ENCODE results near the gene CXXC1. TPM values are rescaled to one million over a fixed set of nuclear protein-coding genes. Genes with fewer than 3 reads are reported as not detected.

CXXC1 gene
- total and polyA plus RNA-seq, 2 of the 8 experiments (the other 6 are each of a cell fraction or from before 2014, with no cell fraction given) = 73.3 to 136 TPM

DNA sequence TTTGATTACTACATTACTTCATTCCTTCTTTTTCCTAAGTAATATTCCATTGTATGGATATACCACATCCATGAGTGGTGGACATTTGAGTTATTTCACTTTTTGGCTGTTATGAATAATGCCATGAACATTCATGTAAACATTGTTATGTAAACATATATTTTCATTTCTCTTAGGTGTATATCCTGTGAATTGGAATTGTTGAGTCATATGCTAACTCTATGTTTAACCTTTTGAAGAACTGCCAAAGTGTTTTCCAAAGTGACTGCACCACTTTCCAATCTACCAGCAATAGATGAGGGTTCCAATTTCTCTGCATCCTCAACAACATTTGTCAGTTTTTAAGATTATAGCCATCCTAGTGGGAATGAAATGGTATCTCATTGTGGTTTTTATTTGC lies 42.7 kb upstream of the CXXC1 start:
- FAIRE-seq = no peak

More for the DNA sequence above, 42.7 kb upstream of the CXXC1 start:
- H3K9me3 ChIP-seq (ENCODE audit: insufficient read depth in 2 of 2, low read depth in 1 of 2, low read length in 1 of 2) = no peaks in the 10 kb centered on the region
- no peak overlapping the region for H4K91ac ChIP-seq (replicated peaks; ENCODE audit: insufficient read length, low read length)
- H2BK12ac ChIP-seq (ENCODE audit: low read depth, low read length) = no peak overlapping the region
- no peaks in the 10 kb centered on the region for H3K4me1 ChIP-seq (replicated peaks in 1 of 4; ENCODE audit: control insufficient read depth in 3 of 4, insufficient read depth in 4 of 4, low read length in 3 of 4)
- H2BK5ac ChIP-seq (ENCODE audit: low read depth, low read length) = no peak overlapping the region
- no peak overlapping the region for H3K27ac ChIP-seq (ENCODE audit: low read depth, low read length)
- H3K27me3 ChIP-seq (replicated peaks in 1 of 4; ENCODE audit: control insufficient read depth in 3 of 4, extremely low read depth in 1 of 4, insufficient read depth in 3 of 4, low read length in 3 of 4) = no peaks in the 10 kb centered on the region
- no peak overlapping the region for H2BK15ac ChIP-seq (ENCODE audit: low read length)
- TF ChIP-seq CBX8 (IDR thresholded peaks at IDR 0.05; ENCODE audit: borderline replicate concordance, low read depth, low read length) (no peak), BACH1 (IDR thresholded peaks at IDR 0.05; ENCODE audit: low read length) (no peak), SIN3A (conservative IDR thresholded peaks at IDR 0.05 in 1 of 2, IDR thresholded peaks at IDR 0.05 in 1 of 2; ENCODE audit: low read depth in 1 of 2, low read length in 2 of 2) (no peak)
- TF ChIP-seq, protein P1, sequence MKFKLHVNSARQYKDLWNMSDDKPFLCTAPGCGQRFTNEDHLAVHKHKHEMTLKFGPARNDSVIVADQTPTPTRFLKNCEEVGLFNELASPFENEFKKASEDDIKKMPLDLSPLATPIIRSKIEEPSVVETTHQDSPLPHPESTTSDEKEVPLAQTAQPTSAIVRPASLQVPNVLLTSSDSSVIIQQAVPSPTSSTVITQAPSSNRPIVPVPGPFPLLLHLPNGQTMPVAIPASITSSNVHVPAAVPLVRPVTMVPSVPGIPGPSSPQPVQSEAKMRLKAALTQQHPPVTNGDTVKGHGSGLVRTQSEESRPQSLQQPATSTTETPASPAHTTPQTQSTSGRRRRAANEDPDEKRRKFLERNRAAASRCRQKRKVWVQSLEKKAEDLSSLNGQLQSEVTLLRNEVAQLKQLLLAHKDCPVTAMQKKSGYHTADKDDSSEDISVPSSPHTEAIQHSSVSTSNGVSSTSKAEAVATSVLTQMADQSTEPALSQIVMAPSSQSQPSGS (IDR thresholded peaks at IDR 0.05; ENCODE audit: low read length) = no peak
- no peak overlapping the region for H2BK20ac ChIP-seq (ENCODE audit: low read length)
- H2BK120ac ChIP-seq (replicated peaks; ENCODE audit: low read depth, low read length) = no peak overlapping the region
- no peak overlapping the region for H2AFZ ChIP-seq (ENCODE audit: low read length)
- no peak overlapping the region for H3K14ac ChIP-seq (ENCODE audit: insufficient read length)
- H3K23me2 ChIP-seq (ENCODE audit: low read depth, low read length) = no peaks in the 10 kb centered on the region; the same call in 1 of the 2 replicates
- no peaks in the 10 kb centered on the region for H3K79me1 ChIP-seq (ENCODE audit: low read depth, low read length)
- no peak overlapping the region for H3K4ac ChIP-seq (replicated peaks; ENCODE audit: insufficient read length, low read depth, low read length)
- no peak overlapping the region for H3K56ac ChIP-seq (replicated peaks; ENCODE audit: insufficient read length, low read depth, low read length)
- H3K4me3 ChIP-seq (ENCODE audit: extremely low read depth in 1 of 4, insufficient read depth in 2 of 4, low read depth in 3 of 4, low read length in 4 of 4) = no peak overlapping the region
- CTCF ChIA-PET (ENCODE audit: partially characterized antibody) = no interaction called here
- H2AK5ac ChIP-seq (ENCODE audit: low read depth, low read length) = no peak overlapping the region
- no peak overlapping the region for H3K9ac ChIP-seq (replicated peaks in 1 of 4; ENCODE audit: extremely low read depth in 1 of 4, low read depth in 3 of 4, low read length in 3 of 4)
- no peak for DNase-seq (ENCODE audit: low read depth in 1 of 2, low spot score in 2 of 2)
- H3K36me3 ChIP-seq (ENCODE audit: control insufficient read depth in 2 of 4, insufficient read depth in 4 of 4, low read length in 3 of 4) = no peaks in the 10 kb centered on the region
- no peak overlapping the region for H3K23ac ChIP-seq (ENCODE audit: insufficient read length)
- no peaks in the 10 kb centered on the region for H4K20me1 ChIP-seq (replicated peaks in 1 of 2; ENCODE audit: control insufficient read depth in 1 of 2, insufficient read depth in 2 of 2, low read length in 2 of 2)
- no peak overlapping the region for H4K5ac ChIP-seq (ENCODE audit: insufficient read length, low read depth, low read length)
- POLR2A ChIA-PET (ENCODE audit: partially characterized antibody) = no interaction called here
- H3K18ac ChIP-seq (ENCODE audit: extremely low read depth, low read length) = no peak overlapping the region
- no peaks in the 10 kb centered on the region for H3K79me2 ChIP-seq (ENCODE audit: control insufficient read depth in 1 of 2, insufficient read depth in 2 of 2, low read length in 2 of 2)
- no peak overlapping the region for H4K8ac ChIP-seq (ENCODE audit: extremely low read depth, insufficient read depth, low read length)
- H3K4me2 ChIP-seq (ENCODE audit: insufficient read depth in 1 of 2, low read depth in 2 of 2, low read length in 2 of 2) = no peak overlapping the region

Measured in H1 (cell line).